HCT116 (cell line): ENCODE data around the gene SLC13A3. TPM values are rescaled to one million over a fixed set of nuclear protein-coding genes. Genes with fewer than 3 reads are reported as not detected.

Experiments
- ATAC-seq: fragments of 200-7000 bp; cut with Tn5 transposase; 2 replicates; pipeline ENCODE4 v1.9.1; 2020; ENCODE audit warnings: mild to moderate bottlenecking, moderate library complexity
- BruUV-seq: library from RNA; stranded (reverse); fragments of 400-500 nt; replicated peaks from 2 replicates; lab custom pipeline; 2021; lab: Mats Ljungman, UMichigan
- CTCF ChIA-PET: fragments of 300-600 bp; sonication (Branson Sonifier 250); formaldehyde crosslinking; loops from one replicate; lab custom pipeline; 2021; ENCODE audit warnings: antibody characterized with exemption; lab: Charles Lee
- POLR2A ChIA-PET: fragments of 300-600, 350-600 bp; sonication (Branson Sonifier 250); formaldehyde crosslinking; loops from one replicate; lab custom pipeline; 2021; ENCODE audit warnings: antibody characterized with exemption; lab: Charles Lee
- RAD21 ChIA-PET, 2 experiments: fragments of 300-600 bp; sonication (Branson Sonifier 250); formaldehyde crosslinking; loops; one replicate each; lab custom pipeline; 2023; ENCODE audit warnings: low total read pairs in 2 of 2; ENCODE audit not compliant: uncharacterized antibody in 2 of 2, unreplicated experiment in 2 of 2, low non-redundant PET in 1 of 2; lab: Charles Lee
- DNase-seq: peaks from one replicate; pipeline ENCODE4 v3.0.0-alpha.2; 2010; ENCODE audit warnings: low read depth, low spot score
- H2AFZ ChIP-seq: fragments of 200-600 bp; shearing (Covaris generic), sonication (generic); 2 replicates; pipeline ENCODE4 v1.6.1; 2017; ENCODE audit warnings: low read depth, mixed run types, mixed read lengths, antibody characterized with exemption, low read length; ENCODE audit not compliant: poor library complexity, severe bottlenecking
- H3K27ac ChIP-seq: 2 replicates; pipeline ENCODE4 v1.5.1; 2012; ENCODE audit warnings: low read depth, low read length
- H3K27me3 ChIP-seq: fragments of 200-600 bp; sonication (generic); 2 replicates; pipeline ENCODE4 v1.6.1; 2016; ENCODE audit warnings: mixed run types, low read length, mixed read lengths; ENCODE audit not compliant: insufficient read depth
- H3K36me3 ChIP-seq, 2 experiments: fragments of 200-500 bp in 1 of 2; fragments of 200-600 bp in 1 of 2; sonication (Bioruptor generic) in 1 of 2; sonication (generic) in 1 of 2; 2 replicates each; pipeline versions ENCODE4 v1.5.1 to v1.6.1; 2014 to 2016; ENCODE audit warnings: low read length in 2 of 2, inconsistent platforms in 1 of 2, mixed read lengths in 1 of 2, mixed run types in 1 of 2; ENCODE audit not compliant: insufficient read depth in 2 of 2, control insufficient read depth in 1 of 2
- H3K4me1 ChIP-seq, 2 experiments: fragments of 200-600 bp in 1 of 2; sonication (generic) in 1 of 2; 2 replicates each; pipeline versions ENCODE4 v1.5.1 to v1.6.1; 2012 to 2017; ENCODE audit warnings: low read length in 2 of 2, inconsistent platforms in 1 of 2, mild to moderate bottlenecking in 1 of 2, mixed read lengths in 1 of 2, mixed run types in 1 of 2, moderate library complexity in 1 of 2; ENCODE audit not compliant: insufficient read depth in 2 of 2, control insufficient read depth in 1 of 2
- H3K4me2 ChIP-seq: fragments of 200-600 bp; sonication (generic); 2 replicates; pipeline ENCODE4 v1.6.1; 2017; ENCODE audit warnings: mixed run types, low read length, mixed read lengths
- H3K4me3 ChIP-seq, 2 experiments: fragments of 200-600 bp in 1 of 2; sonication (generic) in 1 of 2; replicated peaks in 1 of 2; 2 replicates each; pipeline ENCODE4 v1.5.1; 2011 to 2016; ENCODE audit warnings: low read length in 2 of 2, control low read depth in 1 of 2, low read depth in 1 of 2, mild to moderate bottlenecking in 1 of 2, mixed read lengths in 1 of 2, mixed run types in 1 of 2
- H3K79me2 ChIP-seq: fragments of 200-600 bp; sonication (generic); 2 replicates; pipeline ENCODE4 v1.6.1; 2017; ENCODE audit warnings: mild to moderate bottlenecking, mixed run types, low read length, moderate library complexity, mixed read lengths; ENCODE audit not compliant: insufficient read depth
- H3K9ac ChIP-seq: fragments of 200-600 bp; sonication (generic); 2 replicates; pipeline ENCODE4 v1.6.1; 2016; ENCODE audit warnings: low read length, mixed read lengths
- H3K9me2 ChIP-seq: fragments of 200-600 bp; sonication (generic), shearing (Covaris generic); 2 replicates; pipeline ENCODE4 v1.6.1; 2017; ENCODE audit warnings: mixed run types, mild to moderate bottlenecking, moderate library complexity; ENCODE audit not compliant: insufficient read depth
- H3K9me3 ChIP-seq, 2 experiments: fragments of 200-500 bp in 1 of 2; fragments of 200-600 bp in 1 of 2; sonication (Bioruptor generic) in 1 of 2; sonication (generic) in 1 of 2; 2 replicates each; pipeline ENCODE4 v1.6.1; 2014 to 2017; ENCODE audit warnings: low read length in 2 of 2, mixed read lengths in 2 of 2, inconsistent platforms in 1 of 2, low read depth in 1 of 2, mild to moderate bottlenecking in 1 of 2, mixed run types in 1 of 2, moderate library complexity in 1 of 2; ENCODE audit not compliant: control insufficient read depth in 1 of 2, insufficient read depth in 1 of 2
- H4K20me1 ChIP-seq: fragments of 200-600 bp; sonication (generic), shearing (Covaris generic); 2 replicates; pipeline ENCODE4 v1.6.1; 2017; ENCODE audit warnings: mixed run types, mild to moderate bottlenecking, moderate library complexity; ENCODE audit not compliant: insufficient read depth
- EGR1 ChIP-seq: IDR thresholded peaks from 2 replicates; pipeline ENCODE4 v1.6.1; 2012; ENCODE audit warnings: low read depth
- ELF1 ChIP-seq: IDR thresholded peaks from 2 replicates; pipeline ENCODE4 v1.6.1; 2012; ENCODE audit warnings: low read depth, borderline replicate concordance
- EZH2phosphoT487 ChIP-seq: fragments of 200-600 bp; IDR thresholded peaks from 2 replicates; pipeline ENCODE4 v1.6.1; 2018; ENCODE audit warnings: antibody characterized with exemption, borderline replicate concordance
- JUND ChIP-seq: IDR thresholded peaks from 2 replicates; pipeline ENCODE4 v1.6.1; 2012
- REST ChIP-seq: IDR thresholded peaks from 2 replicates; pipeline ENCODE4 v1.6.1; 2012; ENCODE audit warnings: low read depth
- SIN3A ChIP-seq: IDR thresholded peaks from 2 replicates; pipeline ENCODE4 v1.6.1; 2012; ENCODE audit warnings: low read depth
- SRF ChIP-seq: IDR thresholded peaks from 2 replicates; pipeline ENCODE4 v1.6.1; 2012; ENCODE audit warnings: low read depth
- intact Hi-C: fragments of 100-400 bp; cut with micrococcal nuclease; formaldehyde crosslinking; loops from 2 replicates; pipeline ENCODE4 v1.10.0; 2022
- total RNA-seq: library from RNA; stranded (reverse); gene quantifications from one replicate; pipeline ENCODE4 v1.2.1, GENCODE V29; 2021; ENCODE audit not compliant: unreplicated experiment

SLC13A3 gene
- total RNA-seq, 1 experiment from 2014 or later, result not detected

- TF ChIP-seq REST (no peak), EGR1 (no peak), SRF (no peak), SIN3A (no peak), ELF1 (no peak), JUND (no peak)
These were observed 62.4 kb downstream of the SLC13A3 start (continued) for GRCh38 chr20:46588532-46589511.

GRCh38 chr20:46587986-46588385 lies 63.3 kb downstream of the SLC13A3 start:
- no peaks in the 10 kb centered on the region for H3K9me3 ChIP-seq
- H2AFZ ChIP-seq, result no peak overlapping the region
- ATAC-seq (no peak), DNase-seq (no peak)
- ChIA-PET CTCF (no interaction called here), RAD21 (no interaction called here), POLR2A (no interaction called here)
- no peaks in the 10 kb centered on the region for H3K79me2 ChIP-seq
- H3K4me1 ChIP-seq, result no peaks in the 10 kb centered on the region
- no peak overlapping the region for H3K9ac ChIP-seq
- no peak overlapping the region for H3K27ac ChIP-seq
- H4K20me1 ChIP-seq, result no peaks in the 10 kb centered on the region
- H3K9me2 ChIP-seq, result no peaks in the 10 kb centered on the region
- no peaks in the 10 kb centered on the region for H3K27me3 ChIP-seq
- TF ChIP-seq EZH2phosphoT487, result no peak
- no peak overlapping the region for H3K4me3 ChIP-seq
- no peak overlapping the region for H3K4me2 ChIP-seq
- BruUV-seq, result no TSS peak
- intact Hi-C loops, result no loop called here
- no peaks in the 10 kb centered on the region for H3K36me3 ChIP-seq
